HG03575 (cell line): ENCODE data around the gene NENF.

Experiments used
- ATAC-seq: cut with Tn5 transposase; IDR thresholded peaks from one replicate; pipeline ENCODE4 v1.9.1; 2021; ENCODE audit not compliant: unreplicated experiment, insufficient number of reproducible peaks, low FRiP score; ENCODE audit errors: extremely low read depth

NENF gene

DNA sequence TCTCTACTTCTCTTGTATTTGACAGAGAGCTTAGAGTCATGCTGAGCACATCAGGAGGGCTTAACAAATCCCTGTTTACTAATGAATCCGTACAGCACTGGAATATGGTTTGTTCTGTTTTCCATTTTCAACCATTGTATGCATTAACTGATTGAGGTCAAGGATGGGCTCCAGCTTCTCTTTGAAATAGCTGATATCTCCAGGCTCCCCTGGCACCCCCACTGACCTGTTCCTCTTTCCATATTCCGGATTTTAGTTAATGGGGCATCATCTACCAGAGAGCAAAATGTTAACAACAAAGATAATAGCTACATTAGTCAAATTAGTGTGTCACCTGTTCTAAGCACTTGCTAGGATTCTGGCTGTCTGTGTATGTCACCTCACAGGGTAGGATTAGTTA is 57.6 kb downstream of the NENF start:
- no peak for ATAC-seq

DNA sequence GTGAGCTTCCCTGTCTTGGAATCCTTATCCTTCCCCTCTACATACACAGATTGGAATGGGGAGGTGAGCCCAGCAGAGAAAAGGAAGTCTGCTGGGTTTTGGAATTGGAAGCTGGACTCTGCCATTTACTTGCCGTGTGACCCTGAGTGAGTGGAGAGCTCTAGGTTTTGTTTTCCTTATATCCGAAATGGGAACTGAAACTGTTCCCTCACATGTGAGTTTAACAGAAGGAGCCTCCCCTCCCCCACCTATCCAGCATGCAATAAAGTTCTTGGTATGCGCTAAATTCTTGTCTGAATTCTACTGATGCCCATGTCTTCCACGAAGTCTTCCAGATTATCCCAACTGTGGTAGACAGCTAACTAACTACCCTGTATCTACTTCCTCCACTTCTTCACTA is 58.7 kb downstream of the NENF start:
- ATAC-seq, result no peak
